Progenitor cell of endocrine pancreas (in vitro differentiated cells): ENCODE results near the gene MIGA2. TPM values are rescaled to one million over a fixed set of nuclear protein-coding genes. Genes with fewer than 3 reads are reported as not detected.

Experiments used
- DNase-seq: peaks from one replicate; pipeline ENCODE4 v3.0.0; 2021; ENCODE audit warnings: low spot score; ENCODE audit not compliant: unreplicated experiment
- H3K27ac Mint-ChIP-seq: 2 replicates; pipeline ENCODE4 v1.8.0; 2021; ENCODE audit warnings: mild to moderate bottlenecking, moderate library complexity, mixed read lengths
- H3K27me3 Mint-ChIP-seq: 2 replicates; pipeline ENCODE4 v1.8.0; 2021; ENCODE audit warnings: mixed read lengths
- H3K36me3 Mint-ChIP-seq: 2 replicates; pipeline ENCODE4 v1.8.0; 2022; ENCODE audit warnings: mixed read lengths; ENCODE audit not compliant: insufficient read depth
- H3K4me1 Mint-ChIP-seq: 2 replicates; pipeline ENCODE4 v1.8.0; 2021; ENCODE audit warnings: low read depth, mixed read lengths
- H3K4me3 Mint-ChIP-seq: 2 replicates; pipeline ENCODE4 v1.8.0; 2021; ENCODE audit warnings: low read depth, mild to moderate bottlenecking, moderate library complexity, mixed read lengths
- H3K9me3 Mint-ChIP-seq: 2 replicates; pipeline ENCODE4 v1.8.0; 2021; ENCODE audit warnings: low read depth, mixed read lengths
- long read RNA-seq: library from polyadenylated mRNA; unstranded; transcript quantifications from one replicate; pipeline ENCODE4 v2.0.0, GENCODE V29; 2020
- total RNA-seq: library from RNA; stranded (reverse); gene quantifications from 2 replicates; pipeline ENCODE4 v1.2.1, GENCODE V29; 2021
- TF ChIP-seq, protein P1 (sequence below): fragments of 200-600 bp; sonication (generic); IDR thresholded peaks from one replicate; pipeline ENCODE4 v1.5.0; 2021; ENCODE audit warnings: antibody characterized with exemption, mild to moderate bottlenecking; ENCODE audit not compliant: unreplicated experiment

Gene MIGA2
- 42.6 and 45.4 TPM in 2 replicates for total RNA-seq
- long read RNA-seq, partial matches to known transcripts = 3 of 7 reads
- long read RNA-seq, other reads (novel, unspliced or antisense) = 3 of 7 reads

DNA sequence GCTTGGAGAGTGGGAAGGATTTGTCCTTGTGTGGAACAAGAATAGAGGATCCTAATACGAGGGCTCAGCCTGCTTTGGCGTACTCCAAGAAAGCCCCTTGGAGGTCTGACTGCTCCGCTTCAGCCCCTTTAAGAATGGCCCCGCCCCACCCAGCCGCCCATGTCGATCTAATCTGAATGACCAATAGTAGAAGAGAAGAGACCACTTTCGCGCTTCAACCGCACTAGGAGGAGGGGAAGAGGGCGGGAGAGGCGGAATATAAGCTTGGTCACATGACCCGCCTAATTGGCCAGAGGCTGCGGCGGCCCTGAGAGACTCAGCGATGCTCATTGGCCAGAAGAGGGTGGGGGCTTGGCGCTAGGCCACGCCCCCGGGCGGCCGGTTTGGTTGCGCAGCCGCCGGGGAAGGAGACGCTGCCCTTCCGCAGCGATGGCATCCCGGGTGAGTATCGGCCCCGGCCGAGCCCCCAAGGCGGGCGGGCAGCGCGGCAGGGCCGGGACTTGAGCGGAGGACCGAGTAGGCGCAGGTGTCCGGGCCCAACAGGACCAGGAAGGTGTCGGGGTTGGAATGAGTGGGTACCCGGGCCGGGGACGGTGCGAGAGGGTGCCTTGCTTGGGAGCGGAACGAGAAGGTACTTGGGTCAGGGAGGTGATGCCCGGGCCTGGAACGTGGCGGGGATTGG, at the start of gene MIGA2:
Gene MIGA2 (plus strand): TSS at position 386 of the 682 bp plus-strand sequence. CDS start 3,969 bp downstream, outside the sequence.
- peak within 1 kb of the TSS; percentile 86 for H3K27ac Mint-ChIP-seq
- no peaks in the 10 kb centered on the region for H3K27me3 Mint-ChIP-seq
- peaks cover 11% of the 10 kb centered on the region for H3K4me1 Mint-ChIP-seq
- no peaks in the 10 kb centered on the region for H3K9me3 Mint-ChIP-seq
- peak within 1 kb of the TSS; percentile 93 for H3K4me3 Mint-ChIP-seq
- no peaks in the 10 kb centered on the region for H3K36me3 Mint-ChIP-seq
- TF ChIP-seq, protein P1, sequence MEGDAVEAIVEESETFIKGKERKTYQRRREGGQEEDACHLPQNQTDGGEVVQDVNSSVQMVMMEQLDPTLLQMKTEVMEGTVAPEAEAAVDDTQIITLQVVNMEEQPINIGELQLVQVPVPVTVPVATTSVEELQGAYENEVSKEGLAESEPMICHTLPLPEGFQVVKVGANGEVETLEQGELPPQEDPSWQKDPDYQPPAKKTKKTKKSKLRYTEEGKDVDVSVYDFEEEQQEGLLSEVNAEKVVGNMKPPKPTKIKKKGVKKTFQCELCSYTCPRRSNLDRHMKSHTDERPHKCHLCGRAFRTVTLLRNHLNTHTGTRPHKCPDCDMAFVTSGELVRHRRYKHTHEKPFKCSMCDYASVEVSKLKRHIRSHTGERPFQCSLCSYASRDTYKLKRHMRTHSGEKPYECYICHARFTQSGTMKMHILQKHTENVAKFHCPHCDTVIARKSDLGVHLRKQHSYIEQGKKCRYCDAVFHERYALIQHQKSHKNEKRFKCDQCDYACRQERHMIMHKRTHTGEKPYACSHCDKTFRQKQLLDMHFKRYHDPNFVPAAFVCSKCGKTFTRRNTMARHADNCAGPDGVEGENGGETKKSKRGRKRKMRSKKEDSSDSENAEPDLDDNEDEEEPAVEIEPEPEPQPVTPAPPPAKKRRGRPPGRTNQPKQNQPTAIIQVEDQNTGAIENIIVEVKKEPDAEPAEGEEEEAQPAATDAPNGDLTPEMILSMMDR = no peak
- peak; percentile 87 for DNase-seq

GRCh38 chr9:128986671-128987070, 49.8 kb upstream of the MIGA2 start:
- no peak for DNase-seq
- Mint-ChIP-seq H3K36me3 (peaks cover 26% of the 10 kb centered on the region), H3K27me3 (no peaks in the 10 kb centered on the region), H3K27ac (no peak overlapping the region), H3K4me3 (no peak overlapping the region), H3K4me1 (no peaks in the 10 kb centered on the region), H3K9me3 (no peaks in the 10 kb centered on the region)
- TF ChIP-seq, protein P1 = no peak

- no peaks in the 10 kb centered on the region for H3K4me1 Mint-ChIP-seq
- H3K36me3 Mint-ChIP-seq = peaks cover 23% of the 10 kb centered on the region
- no peak overlapping the region for H3K4me3 Mint-ChIP-seq
- peak overlapping the region; percentile 15 for H3K27ac Mint-ChIP-seq
- DNase-seq = no peak
- TF ChIP-seq, protein P1 = no peak
- no peaks in the 10 kb centered on the region for H3K27me3 Mint-ChIP-seq
- H3K9me3 Mint-ChIP-seq = no peaks in the 10 kb centered on the region
These were observed 48.6 kb upstream of the MIGA2 start for GRCh38 chr9:128987805-128988204.

DNA sequence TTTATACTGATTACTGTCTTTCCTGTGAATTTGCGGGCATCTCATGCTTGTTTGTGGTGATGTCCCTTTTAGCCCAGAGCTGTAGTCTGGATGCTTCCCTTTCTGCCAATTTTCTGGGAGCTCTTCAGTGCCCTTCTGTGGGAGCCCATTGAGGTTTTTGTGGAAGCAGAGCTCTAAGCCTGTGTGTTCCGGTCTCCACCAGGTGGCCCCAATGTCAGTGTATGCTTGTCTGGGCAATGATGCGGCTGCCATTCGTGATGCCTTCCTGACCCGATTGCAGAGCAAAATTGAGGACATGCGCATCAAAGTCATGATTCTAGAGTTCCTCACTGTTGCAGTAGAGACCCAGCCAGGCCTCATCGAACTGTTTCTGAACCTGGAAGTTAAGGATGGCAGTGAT, 43.4 kb upstream of the MIGA2 start:
- no peaks in the 10 kb centered on the region for H3K9me3 Mint-ChIP-seq
- TF ChIP-seq, protein P1 = peak; percentile 36
- no peak for DNase-seq
- H3K27ac Mint-ChIP-seq = no peak overlapping the region
- H3K4me1 Mint-ChIP-seq = no peaks in the 10 kb centered on the region
- peaks cover 25% of the 10 kb centered on the region for H3K36me3 Mint-ChIP-seq
- no peaks in the 10 kb centered on the region for H3K27me3 Mint-ChIP-seq
- no peak overlapping the region for H3K4me3 Mint-ChIP-seq

DNA sequence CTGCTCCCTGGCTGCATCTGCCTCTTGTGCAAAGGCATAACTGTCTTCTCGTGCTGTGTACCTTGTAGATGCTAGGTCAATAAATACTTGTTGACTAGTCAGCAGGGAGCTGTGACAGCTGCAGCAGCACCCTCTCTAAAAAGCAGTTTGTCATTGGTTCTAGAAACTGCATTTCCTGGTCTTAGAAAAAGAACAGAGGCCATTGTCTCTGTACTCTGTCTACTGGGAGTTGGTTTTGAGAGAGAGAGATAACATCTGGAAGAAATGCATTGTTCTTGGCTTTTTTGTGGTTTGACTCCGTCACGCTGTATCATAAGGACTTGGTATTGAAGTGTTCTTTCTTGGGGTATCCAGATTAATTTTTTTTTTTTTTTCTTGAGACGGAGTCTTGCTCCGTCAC, 40.6 kb upstream of the MIGA2 start:
- Mint-ChIP-seq H3K36me3 (peaks cover 33% of the 10 kb centered on the region), H3K27me3 (no peaks in the 10 kb centered on the region)
- TF ChIP-seq, protein P1 = no peak

More for the DNA sequence above, 40.6 kb upstream of the MIGA2 start:
- no peaks in the 10 kb centered on the region for H3K9me3 Mint-ChIP-seq
- H3K4me3 Mint-ChIP-seq = no peak overlapping the region
- H3K27ac Mint-ChIP-seq = no peak overlapping the region
- DNase-seq = no peak
- H3K4me1 Mint-ChIP-seq = no peaks in the 10 kb centered on the region
